ENCODE data around the gene GLIPR1. TPM values are rescaled to one million over a fixed set of nuclear protein-coding genes. Genes with fewer than 3 reads are reported as not detected.

The GLIPR1 gene
- total RNA-seq, 1 donor from 2014 or later: 0.22 TPM

DNA sequence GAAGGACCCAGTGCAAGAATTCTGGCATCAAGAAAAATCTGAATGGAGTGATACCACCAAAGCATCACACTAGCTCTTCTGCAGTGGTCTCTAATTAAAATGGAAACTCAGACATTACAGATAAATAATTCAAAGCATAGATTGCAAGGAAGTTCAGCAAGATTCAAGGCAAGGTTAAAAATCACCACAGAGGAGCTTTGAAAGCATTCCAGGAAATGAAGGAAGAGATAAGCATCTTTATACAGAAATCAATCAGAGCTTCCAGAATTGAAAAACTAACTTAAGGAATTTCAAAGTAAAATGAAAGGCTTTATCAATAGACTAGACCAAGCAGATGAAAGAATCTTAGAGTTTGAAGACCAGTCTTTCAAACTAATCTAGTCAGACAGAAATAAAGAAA lies 20.4 kb upstream of the GLIPR1 start:
- no peaks in the 10 kb centered on the region for H3K4me1 Mint-ChIP-seq (ENCODE audit: low read depth)
- no peak overlapping the region for H3K27ac Mint-ChIP-seq
- no peaks in the 10 kb centered on the region for H3K36me3 Mint-ChIP-seq (ENCODE audit: insufficient read depth)
- H3K9me3 Mint-ChIP-seq (ENCODE audit: low read depth): peaks cover 20% of the 10 kb centered on the region
- TF ChIP-seq, protein P1, sequence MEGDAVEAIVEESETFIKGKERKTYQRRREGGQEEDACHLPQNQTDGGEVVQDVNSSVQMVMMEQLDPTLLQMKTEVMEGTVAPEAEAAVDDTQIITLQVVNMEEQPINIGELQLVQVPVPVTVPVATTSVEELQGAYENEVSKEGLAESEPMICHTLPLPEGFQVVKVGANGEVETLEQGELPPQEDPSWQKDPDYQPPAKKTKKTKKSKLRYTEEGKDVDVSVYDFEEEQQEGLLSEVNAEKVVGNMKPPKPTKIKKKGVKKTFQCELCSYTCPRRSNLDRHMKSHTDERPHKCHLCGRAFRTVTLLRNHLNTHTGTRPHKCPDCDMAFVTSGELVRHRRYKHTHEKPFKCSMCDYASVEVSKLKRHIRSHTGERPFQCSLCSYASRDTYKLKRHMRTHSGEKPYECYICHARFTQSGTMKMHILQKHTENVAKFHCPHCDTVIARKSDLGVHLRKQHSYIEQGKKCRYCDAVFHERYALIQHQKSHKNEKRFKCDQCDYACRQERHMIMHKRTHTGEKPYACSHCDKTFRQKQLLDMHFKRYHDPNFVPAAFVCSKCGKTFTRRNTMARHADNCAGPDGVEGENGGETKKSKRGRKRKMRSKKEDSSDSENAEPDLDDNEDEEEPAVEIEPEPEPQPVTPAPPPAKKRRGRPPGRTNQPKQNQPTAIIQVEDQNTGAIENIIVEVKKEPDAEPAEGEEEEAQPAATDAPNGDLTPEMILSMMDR (IDR thresholded peaks at IDR 0.05; ENCODE audit: unreplicated experiment): no peak
- no peaks in the 10 kb centered on the region for H3K27me3 Mint-ChIP-seq
- DNase-seq (ENCODE audit: low spot score, unreplicated experiment): no peak
- no peak overlapping the region for H3K4me3 Mint-ChIP-seq (ENCODE audit: low read depth)

DNA sequence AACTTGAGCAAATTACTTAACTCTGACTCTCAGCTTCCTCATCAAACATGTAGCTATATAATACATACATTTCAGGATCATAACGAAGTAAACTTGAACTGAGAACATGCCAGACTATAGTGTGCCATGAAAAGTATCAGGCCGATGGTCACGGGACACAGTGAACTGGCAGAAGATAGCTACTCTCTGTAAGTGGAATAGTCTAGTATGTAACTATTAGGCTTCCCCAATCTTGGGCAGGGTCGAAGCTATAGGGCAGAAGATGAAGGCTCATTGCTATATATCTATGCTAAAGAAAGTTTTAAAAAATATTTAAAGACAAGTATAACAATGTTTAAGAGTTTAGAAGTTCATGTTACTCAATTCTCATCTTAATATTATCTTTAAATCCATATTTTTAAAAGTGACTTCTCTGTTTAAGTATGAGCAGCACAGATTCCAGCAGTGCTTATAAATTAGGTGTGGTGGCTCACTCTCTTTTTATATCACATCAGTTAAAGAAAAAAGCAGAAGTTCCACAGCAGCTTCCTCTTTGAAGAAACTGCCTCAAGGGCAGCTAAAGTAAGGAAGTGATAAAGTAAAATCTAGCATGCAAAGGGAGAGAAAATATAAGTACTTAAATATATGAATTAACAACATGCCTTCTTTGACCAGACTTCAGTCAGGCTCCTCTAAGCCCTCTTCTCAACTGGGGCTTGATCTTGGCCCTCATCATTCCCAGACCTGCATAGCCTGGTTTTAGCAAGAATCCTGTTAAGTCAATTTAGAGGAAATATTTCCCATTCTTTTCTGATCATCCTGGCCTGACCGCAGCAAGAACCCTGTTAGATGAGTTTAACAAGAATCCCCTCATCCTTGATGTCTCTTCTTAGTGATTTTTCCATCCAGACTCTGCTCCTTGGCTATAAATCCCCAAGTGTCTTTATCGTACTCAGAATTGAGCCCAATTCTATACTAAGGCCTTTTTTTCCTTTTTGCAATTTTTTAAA lies 8.4 kb upstream of the GLIPR1 start:
- Mint-ChIP-seq H3K27ac (no peak overlapping the region), H3K4me3 (ENCODE audit: low read depth) (no peak overlapping the region), H3K4me1 (ENCODE audit: low read depth) (no peaks in the 10 kb centered on the region), H3K36me3 (ENCODE audit: insufficient read depth) (no peaks in the 10 kb centered on the region), H3K9me3 (ENCODE audit: low read depth) (peaks cover 3% of the 10 kb centered on the region), H3K27me3 (no peaks in the 10 kb centered on the region)
- TF ChIP-seq, protein P1 (IDR thresholded peaks at IDR 0.05; ENCODE audit: unreplicated experiment): no peak
- no peak for DNase-seq (ENCODE audit: low spot score, unreplicated experiment)

DNA sequence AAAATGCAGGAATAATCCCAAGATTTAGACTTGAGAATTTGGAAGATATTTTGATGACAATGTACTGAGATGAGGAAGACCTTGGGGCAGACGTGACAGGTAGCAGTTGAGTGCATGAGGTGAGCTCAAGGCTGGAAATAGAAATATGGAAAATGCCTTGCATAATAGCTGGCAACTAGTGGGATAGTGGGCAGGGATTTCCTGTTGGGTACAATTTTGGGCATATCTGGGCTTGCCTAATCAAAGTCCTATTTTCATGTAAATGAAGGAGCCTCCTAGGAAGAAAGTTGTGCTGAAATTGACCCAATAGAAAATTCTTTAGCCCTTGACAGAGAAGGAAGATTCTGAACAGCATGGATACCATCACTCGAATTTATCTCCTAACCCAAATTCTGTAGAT lies 6.4 kb upstream of the GLIPR1 start:
- Mint-ChIP-seq H3K27me3 (no peaks in the 10 kb centered on the region), H3K9me3 (ENCODE audit: low read depth) (no peaks in the 10 kb centered on the region), H3K4me1 (ENCODE audit: low read depth) (no peaks in the 10 kb centered on the region), H3K4me3 (ENCODE audit: low read depth) (no peak overlapping the region), H3K27ac (no peak overlapping the region), H3K36me3 (ENCODE audit: insufficient read depth) (no peaks in the 10 kb centered on the region)
- DNase-seq (ENCODE audit: low spot score, unreplicated experiment): no peak
- TF ChIP-seq, protein P1 (IDR thresholded peaks at IDR 0.05; ENCODE audit: unreplicated experiment): no peak

DNA sequence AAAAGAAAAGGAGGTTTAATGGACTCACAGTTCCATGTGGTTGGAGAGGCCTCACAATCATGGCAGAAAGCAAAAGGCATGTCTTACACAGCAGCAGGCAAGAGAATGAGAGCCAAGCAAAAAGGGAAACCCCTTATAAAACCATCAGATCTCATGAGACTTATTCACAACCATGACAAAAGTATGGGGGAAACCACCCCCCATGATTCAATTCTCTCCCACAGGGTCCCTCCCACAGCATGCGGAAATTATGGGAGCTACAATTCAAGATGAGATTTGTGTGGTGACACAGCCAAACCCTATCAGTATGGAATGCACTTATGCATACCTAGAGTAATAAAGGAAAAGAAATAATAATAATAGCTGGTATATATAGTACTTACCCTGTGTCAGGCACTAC lies 4.5 kb upstream of the GLIPR1 start:
- TF ChIP-seq, protein P1 (IDR thresholded peaks at IDR 0.05; ENCODE audit: unreplicated experiment): no peak
- no peaks in the 10 kb centered on the region for H3K9me3 Mint-ChIP-seq (ENCODE audit: low read depth)
- no peak for DNase-seq (ENCODE audit: low spot score, unreplicated experiment)
- no peaks in the 10 kb centered on the region for H3K27me3 Mint-ChIP-seq
- H3K4me3 Mint-ChIP-seq (ENCODE audit: low read depth): no peak overlapping the region
- no peak overlapping the region for H3K27ac Mint-ChIP-seq
- no peaks in the 10 kb centered on the region for H3K36me3 Mint-ChIP-seq (ENCODE audit: insufficient read depth)
- no peaks in the 10 kb centered on the region for H3K4me1 Mint-ChIP-seq (ENCODE audit: low read depth)

DNA sequence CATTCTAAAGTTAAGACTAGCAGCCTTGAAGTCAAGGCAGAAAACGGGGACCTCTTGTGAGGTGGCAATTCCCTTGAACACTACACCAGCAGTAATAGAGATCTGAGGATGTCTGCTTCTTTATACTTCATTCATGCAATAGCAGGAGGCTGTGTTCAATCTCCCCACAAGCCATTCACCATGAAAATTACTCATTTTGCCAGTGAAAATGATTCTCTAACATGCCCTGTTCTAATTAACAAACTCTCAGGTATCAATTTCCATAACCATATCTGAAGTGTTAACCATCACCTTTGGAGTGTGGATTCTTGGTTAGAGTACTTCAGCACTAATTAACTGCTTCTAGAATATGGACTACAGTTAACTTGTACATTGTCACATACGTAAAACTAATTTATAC lies 3.4 kb upstream of the GLIPR1 start:
- Mint-ChIP-seq H3K4me3 (ENCODE audit: low read depth) (no peak overlapping the region), H3K27me3 (no peaks in the 10 kb centered on the region), H3K4me1 (ENCODE audit: low read depth) (peaks cover 1% of the 10 kb centered on the region)

More for the DNA sequence above, 3.4 kb upstream of the GLIPR1 start:
- TF ChIP-seq, protein P1 (IDR thresholded peaks at IDR 0.05; ENCODE audit: unreplicated experiment): no peak
- Mint-ChIP-seq H3K27ac (no peak overlapping the region), H3K9me3 (ENCODE audit: low read depth) (no peaks in the 10 kb centered on the region), H3K36me3 (ENCODE audit: insufficient read depth) (no peaks in the 10 kb centered on the region)
- no peak for DNase-seq (ENCODE audit: low spot score, unreplicated experiment)

All from progenitor cell of endocrine pancreas (in vitro differentiated cells).